NCI-H1694 treated with DMSO at 0.1 percent for 48 hours (cell line): Measurements from ENCODE around the gene CEP44.
"Not testable (repeated sequence)": the region's sequence is repeated elsewhere in the genome, so short reads cannot be mapped to it uniquely, and the experiment has no call there.

Source experiments
- DNase-seq: peaks from one replicate; lab custom pipeline; 2025; lab: John Stamatoyannopoulos, UW

The CEP44 gene

DNA sequence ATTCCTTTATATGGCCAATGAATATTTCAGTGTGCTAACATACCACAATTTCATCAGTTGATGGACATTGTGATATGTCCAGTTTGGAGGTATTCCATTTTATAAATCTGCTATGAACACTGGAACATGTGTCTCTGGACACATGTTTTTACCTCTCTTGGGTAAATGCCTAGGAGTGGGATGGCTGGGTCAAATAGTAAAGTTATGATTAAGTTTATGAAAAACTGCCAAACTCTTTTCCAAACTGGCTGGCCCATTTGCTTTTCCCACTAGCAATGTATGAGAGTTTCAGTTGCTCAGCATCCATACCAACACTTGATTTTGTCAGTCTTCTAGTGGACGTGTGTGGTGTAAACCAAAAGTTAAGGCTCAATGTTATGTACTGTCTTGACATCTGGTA lies 40.5 kb downstream of the CEP44 start:
- no peak for DNase-seq

DNA sequence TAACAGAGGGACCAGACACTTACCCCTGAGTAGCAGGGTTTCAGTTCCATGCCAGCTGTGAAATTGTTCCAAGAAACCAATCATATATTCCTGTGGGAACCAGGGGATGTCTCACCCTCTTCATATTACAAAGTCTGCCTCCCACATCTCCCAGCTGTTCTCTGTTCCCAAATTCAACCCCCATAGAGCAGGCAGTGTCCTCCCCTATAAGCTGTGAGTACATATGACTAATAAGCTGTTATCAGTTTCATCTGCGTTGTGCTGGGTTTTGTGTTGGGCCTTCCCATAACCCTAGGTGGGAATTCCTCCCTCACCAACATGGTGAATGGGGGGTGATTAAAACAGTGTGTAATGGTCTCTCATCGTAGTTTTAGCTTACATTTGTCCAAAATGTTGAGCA lies 41.0 kb downstream of the CEP44 start:
- no peak for DNase-seq

GRCh38 chr4:174332741-174333493 lies 49.2 kb downstream of the CEP44 start:
- DNase-seq: no peak

DNA sequence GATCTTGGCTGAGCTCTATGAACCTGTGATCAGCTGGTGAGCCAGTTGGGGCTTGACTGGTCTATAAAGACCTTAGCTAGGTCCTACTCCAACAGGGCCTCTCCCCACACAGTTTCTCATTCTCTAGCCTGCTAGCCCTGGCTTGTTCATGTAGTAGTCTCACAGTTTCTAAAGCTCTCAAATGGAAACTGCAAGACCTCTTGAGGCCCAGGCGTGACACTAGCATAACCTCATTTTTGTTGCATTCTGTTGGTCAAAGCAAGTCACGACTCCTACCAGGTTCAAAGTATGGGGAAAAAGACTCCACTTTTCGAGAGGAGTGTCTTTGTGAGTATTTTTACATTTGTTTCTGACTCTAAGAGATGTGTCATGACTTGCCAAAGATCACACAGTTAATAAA lies 50.9 kb downstream of the CEP44 start:
- no peak for DNase-seq

DNA sequence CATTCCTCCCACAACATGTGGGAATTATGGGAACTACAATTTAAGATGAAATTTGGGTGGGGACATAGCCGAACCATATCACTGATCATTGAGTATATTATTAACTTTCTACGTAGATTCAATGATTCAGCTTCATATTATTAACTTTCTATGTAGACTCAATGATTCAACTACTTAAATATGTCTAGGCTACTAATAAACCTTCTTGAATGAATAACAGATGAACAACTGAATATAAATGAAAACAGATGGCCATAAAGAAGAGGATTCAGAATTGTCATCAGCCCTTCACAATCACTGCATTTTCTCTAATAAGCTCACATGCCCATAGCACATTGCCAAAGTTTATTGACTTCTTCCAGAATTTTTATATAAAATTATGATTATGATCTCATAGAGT lies 57.0 kb downstream of the CEP44 start:
- DNase-seq: no peak

DNA sequence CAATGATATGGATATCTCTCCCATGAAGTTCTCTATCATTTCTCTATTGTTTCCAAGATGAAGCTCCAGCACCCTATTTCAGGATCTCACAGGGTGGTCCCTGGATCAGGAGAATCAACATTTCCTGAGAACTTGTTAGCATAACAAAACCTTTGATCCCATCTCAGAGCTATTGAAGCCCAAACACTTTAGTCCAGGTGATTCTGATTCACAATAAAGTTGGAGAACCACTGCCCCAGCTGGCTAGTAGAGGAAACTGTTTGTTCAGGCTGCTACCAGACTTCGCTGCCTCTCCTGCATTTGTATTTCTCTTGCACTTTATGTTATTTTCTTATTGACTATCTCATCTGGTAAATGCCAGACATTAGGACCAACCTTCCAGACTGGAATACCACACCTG lies 65.4 kb downstream of the CEP44 start:
- no peak for DNase-seq

DNA sequence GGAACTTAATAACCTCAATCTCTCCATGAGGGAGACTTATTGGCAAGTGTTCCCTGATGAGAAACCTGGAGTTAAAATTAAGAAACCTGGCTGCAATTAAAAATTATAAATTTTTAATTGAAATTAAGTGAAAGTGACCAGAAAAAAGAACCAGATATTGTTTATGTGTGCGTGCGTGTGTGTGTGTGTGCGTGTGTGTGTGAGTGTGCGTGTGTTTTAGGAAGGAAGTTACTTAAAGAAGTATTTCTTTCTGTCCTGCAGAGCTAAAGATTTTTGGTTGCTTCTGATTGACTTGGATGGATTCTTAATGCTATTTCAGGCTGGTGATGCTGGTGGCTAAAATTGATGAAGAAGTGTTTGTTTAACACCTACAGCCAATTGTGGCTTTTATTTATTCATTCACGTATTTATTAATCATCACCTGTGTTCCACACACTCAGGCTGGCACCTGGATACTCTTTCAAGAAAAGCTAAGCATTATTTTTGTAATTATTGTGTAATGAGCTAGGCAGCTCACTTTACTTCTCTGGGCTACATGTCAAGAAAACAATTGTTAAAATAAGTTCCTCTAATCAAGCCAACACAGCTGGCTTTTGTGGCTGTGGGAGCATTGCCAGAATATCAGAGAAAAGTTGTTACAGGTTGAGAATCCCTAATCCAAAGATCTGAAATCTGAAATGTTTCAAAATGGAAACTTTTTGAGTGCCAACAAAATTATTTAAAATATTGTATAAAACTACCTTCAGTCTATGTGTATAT lies 68.5 kb downstream of the CEP44 start:
- no peak for DNase-seq

DNA sequence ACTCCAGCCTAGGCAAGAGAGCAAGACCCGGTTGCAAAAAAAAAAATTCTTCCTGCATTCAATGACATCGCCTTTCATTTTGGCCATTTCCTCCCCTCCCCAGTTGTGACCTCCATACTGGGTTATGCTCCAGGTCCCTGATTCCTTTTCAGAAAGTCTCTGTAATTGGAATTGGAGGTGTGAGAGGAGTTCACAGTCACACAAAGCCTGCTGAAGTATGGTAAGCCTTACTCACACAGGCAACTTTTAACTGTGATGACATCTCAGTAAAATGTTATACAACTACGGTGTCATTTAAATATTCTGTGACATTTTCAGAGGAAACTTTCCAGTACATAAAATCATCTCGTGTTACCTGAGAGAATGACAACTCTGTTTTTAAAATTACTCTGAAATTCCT lies 73.6 kb downstream of the CEP44 start:
- no peak for DNase-seq

GRCh38 chr4:174358410-174358809 lies 74.7 kb downstream of the CEP44 start:
- DNase-seq: no peak

DNA sequence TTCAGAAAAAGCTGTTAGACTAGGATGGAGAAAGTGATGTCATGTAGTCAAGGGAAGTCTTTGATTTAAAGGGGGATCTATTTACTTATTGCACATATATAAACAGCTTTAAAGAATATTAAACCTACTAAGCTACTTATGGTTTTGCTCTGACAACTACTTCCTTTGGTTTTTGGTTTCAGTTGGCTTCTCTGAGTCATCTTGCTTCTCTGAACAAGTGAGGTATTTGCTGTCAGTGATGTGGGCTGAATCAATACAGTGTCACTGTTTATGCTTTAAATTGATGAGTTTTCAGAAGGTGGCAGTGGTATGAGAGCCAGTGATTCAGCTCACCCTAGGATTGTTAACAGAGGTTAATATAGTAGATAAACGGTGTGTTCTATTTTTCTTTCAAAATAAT lies 75.1 kb downstream of the CEP44 start:
- DNase-seq: no peak

GRCh38 chr4:174362340-174362739 lies 78.6 kb downstream of the CEP44 start:
- no peak for DNase-seq

DNA sequence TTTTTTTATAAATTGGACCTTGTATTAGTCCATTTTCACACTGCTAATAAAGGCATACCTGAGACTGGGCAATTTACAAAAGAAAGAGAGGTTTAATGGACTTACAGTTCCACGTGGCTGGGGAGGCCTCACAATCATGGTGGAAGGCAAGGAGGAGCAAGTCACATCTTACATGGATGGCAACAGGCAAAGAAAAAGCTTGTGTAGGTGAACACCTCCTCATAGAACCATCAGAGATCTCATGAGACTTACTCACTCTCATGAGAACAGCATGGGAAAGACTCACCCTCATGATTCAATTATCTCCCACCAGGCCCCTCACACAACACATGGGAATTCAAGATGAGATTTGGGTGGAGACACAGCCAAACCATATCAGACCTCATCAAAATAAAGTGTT lies 80.1 kb downstream of the CEP44 start:
- DNase-seq: not testable (repeated sequence)

GRCh38 chr4:174365018-174365587 lies 81.4 kb downstream of the CEP44 start:
- DNase-seq: peak; percentile 24

GRCh38 chr4:174369985-174370384 lies 86.3 kb downstream of the CEP44 start:
- DNase-seq: no peak

GRCh38 chr4:174373821-174374220 lies 90.1 kb downstream of the CEP44 start:
- DNase-seq: no peak

DNA sequence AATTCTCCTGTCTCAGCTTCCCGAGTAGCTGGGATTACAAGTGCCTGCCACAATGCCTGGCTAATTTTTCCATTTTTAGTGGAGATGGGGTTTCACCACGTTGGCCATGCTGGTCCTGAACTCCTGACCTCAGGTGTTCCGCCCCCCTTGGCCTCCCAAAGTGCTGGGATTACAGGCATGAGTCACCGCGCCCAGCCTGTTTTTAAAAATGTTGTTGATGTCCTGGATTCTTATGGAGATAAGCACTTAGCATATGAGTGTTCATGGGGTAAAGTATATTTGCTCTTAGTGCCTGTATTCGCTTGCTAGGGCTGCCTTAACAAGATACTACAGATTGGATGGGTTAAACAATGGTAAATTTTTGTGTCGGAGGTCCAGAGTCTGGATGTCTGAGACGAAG lies 91.7 kb downstream of the CEP44 start:
- DNase-seq: no peak

DNA sequence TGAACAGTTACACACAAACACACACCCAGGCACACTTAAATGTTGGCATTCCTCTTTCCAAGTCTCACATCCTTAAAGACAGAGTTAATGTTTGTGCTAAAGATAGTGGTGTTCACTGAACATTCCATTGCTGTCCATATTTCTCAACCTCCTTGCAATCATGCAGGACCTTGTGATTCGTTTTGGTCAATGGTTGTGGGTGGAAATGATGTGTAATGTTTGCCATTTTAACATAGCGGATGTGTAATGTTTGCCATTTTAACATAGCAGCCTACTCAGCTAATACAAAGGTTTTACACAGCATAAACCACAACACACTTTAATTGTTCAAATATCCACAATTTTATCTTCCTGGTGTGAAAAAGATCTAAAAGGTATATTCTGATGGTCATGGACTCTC lies 93.9 kb downstream of the CEP44 start:
- DNase-seq: no peak

DNA sequence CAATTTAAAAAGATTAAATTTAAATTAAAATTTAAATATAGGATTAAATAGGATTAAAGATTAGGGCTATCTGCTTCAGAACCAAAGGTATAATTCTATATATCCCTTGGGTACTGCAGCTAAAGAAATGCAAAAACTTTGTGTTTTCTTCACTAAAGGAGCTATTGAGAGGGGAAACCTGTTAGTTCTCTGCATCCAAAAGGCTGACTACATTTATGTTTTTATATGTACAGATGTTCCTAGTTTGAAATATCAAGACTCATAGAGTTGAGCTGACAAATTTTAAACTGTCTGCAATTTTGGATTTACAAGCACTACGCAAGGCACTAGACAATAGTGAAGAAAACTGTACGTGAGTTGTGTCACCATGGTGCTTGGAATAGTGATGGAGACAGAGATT lies 95.2 kb downstream of the CEP44 start:
- DNase-seq: no peak

DNA sequence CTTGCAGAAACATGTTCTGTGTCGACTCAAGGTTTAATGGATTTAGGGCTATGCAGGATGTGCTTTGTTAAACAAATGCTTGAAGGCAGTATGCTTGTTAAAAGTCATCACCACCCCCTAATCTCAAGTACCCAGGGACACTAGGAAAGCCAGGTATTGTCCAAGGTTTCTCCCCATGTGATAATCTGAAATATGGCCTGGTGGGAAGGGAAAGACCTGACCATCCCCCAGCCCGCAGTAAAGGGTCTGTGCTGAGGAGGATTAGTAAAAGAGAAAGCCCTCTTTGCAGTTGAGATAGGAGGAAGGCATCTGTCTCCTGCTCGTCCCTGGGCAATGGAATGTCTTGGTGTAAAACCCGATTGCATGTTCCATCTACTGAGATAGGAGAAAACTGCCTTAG lies 96.5 kb downstream of the CEP44 start:
- not testable (repeated sequence) for DNase-seq

- no peak for DNase-seq
Measured at GRCh38 chr4:174380699-174381439, 97.2 kb downstream of the CEP44 start.

DNA sequence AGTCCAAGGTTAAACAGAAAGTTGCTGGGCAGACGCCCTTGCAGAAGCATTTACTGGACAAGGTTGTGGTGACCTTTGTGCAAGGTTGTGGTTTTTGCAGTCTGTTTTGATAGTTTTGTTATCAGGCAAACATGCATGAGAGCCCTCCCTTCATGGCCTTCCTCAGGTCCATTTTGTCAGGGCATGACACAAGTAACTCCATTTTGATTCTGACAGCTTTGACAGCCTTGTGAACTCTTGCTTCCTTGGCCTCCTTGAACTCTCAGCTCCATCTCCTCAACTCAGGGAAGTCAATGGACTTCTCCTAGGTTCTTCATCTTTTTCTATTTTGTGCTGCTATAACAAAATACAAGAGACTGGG lies 97.7 kb downstream of the CEP44 start:
- DNase-seq: no peak
